Liver (tissue), 9 donors: Measurements from ENCODE around the gene COX15. TPM values are rescaled to one million over a fixed set of nuclear protein-coding genes. Genes with fewer than 3 reads are reported as not detected.

Experiments
- DNase-seq: peaks from one replicate; pipeline ENCODE4 v3.0.0-alpha.2; 2017; ENCODE audit warnings: low spot score
- H3K27ac ChIP-seq, 2 donors: one replicate each; pipeline ENCODE4 v1.7.0; 2013; ENCODE audit warnings: inconsistent platforms in 2 of 2, low read length in 2 of 2, control low read depth in 1 of 2, low read depth in 1 of 2, mild to moderate bottlenecking in 1 of 2
- H3K27me3 ChIP-seq, 4 donors: one replicate each; pipeline versions ENCODE4 v1.6.1 to v1.7.0; 2013; ENCODE audit warnings: low read length in 3 of 4, inconsistent platforms in 1 of 4, mild to moderate bottlenecking in 1 of 4, moderate library complexity in 1 of 4; ENCODE audit not compliant: control insufficient read depth in 4 of 4, insufficient read depth in 4 of 4
- H3K36me3 ChIP-seq, 4 donors: one replicate each; pipeline versions ENCODE4 v1.6.1 to v1.7.0; 2013; ENCODE audit warnings: low read length in 3 of 4, mild to moderate bottlenecking in 3 of 4, low read depth in 1 of 4, moderate library complexity in 1 of 4; ENCODE audit not compliant: control insufficient read depth in 4 of 4, insufficient read depth in 3 of 4
- H3K4me1 ChIP-seq, 4 donors: one replicate each; pipeline versions ENCODE4 v1.6.1 to v1.7.0; 2013; ENCODE audit warnings: low read length in 3 of 4, mild to moderate bottlenecking in 3 of 4, moderate library complexity in 1 of 4; ENCODE audit not compliant: control insufficient read depth in 4 of 4, insufficient read depth in 4 of 4
- H3K4me3 ChIP-seq, 3 donors: one replicate each; pipeline versions ENCODE4 v1.6.1 to v1.7.0; 2013; ENCODE audit warnings: low read length in 3 of 3, control low read depth in 1 of 3, low read depth in 1 of 3, mild to moderate bottlenecking in 1 of 3
- H3K9ac ChIP-seq, 2 donors: one replicate each; pipeline ENCODE4 v1.7.0; 2013; ENCODE audit warnings: low read length in 2 of 2, mild to moderate bottlenecking in 2 of 2, moderate library complexity in 2 of 2, control low read depth in 1 of 2, low read depth in 1 of 2
- H3K9me3 ChIP-seq, 4 donors: one replicate each; pipeline versions ENCODE4 v1.6.1 to v1.7.0; 2013; ENCODE audit warnings: low read length in 3 of 4; ENCODE audit not compliant: control insufficient read depth in 4 of 4
- ATF3 ChIP-seq: IDR thresholded peaks from 2 replicates; pipeline ENCODE4 v1.6.1; 2016; ENCODE audit warnings: antibody characterized with exemption
- CTCF ChIP-seq: fragments of 150-350 bp; IDR thresholded peaks from 2 replicates; pipeline ENCODE4 v1.5.1; 2017; ENCODE audit warnings: improper control_type of control experiment, low read depth, low read length; ENCODE audit not compliant: missing input control
- EGR1 ChIP-seq, 2 donors: IDR thresholded peaks; 2 replicates each; pipeline ENCODE4 v1.6.1; 2016 to 2018; ENCODE audit warnings: antibody characterized with exemption in 2 of 2, low read depth in 2 of 2
- FOXA1 ChIP-seq: IDR thresholded peaks from 2 replicates; pipeline ENCODE4 v1.6.1; 2016; ENCODE audit warnings: antibody characterized with exemption
- FOXA2 ChIP-seq: IDR thresholded peaks from 2 replicates; pipeline ENCODE4 v1.6.1; 2016; ENCODE audit warnings: antibody characterized with exemption
- GABPA ChIP-seq, 2 donors: IDR thresholded peaks in 1 of 2; conservative IDR thresholded peaks in 1 of 2; 2 replicates each; pipeline ENCODE4 v1.6.1; 2016; ENCODE audit warnings: antibody characterized with exemption in 2 of 2, mild to moderate bottlenecking in 1 of 2, moderate library complexity in 1 of 2
- HNF4A ChIP-seq, 2 donors: conservative IDR thresholded peaks; 2 replicates each; pipeline ENCODE4 v1.6.1; 2016; ENCODE audit warnings: antibody characterized with exemption in 2 of 2, mild to moderate bottlenecking in 2 of 2
- HNF4G ChIP-seq: IDR thresholded peaks from 2 replicates; pipeline ENCODE4 v1.6.1; 2016; ENCODE audit warnings: antibody characterized with exemption
- JUND ChIP-seq, 2 donors: IDR thresholded peaks; 2 replicates each; pipeline ENCODE4 v1.6.1; 2016; ENCODE audit warnings: antibody characterized with exemption in 2 of 2
- MAX ChIP-seq: IDR thresholded peaks from 2 replicates; pipeline ENCODE4 v1.6.1; 2016; ENCODE audit warnings: antibody characterized with exemption
- NR2F2 ChIP-seq: IDR thresholded peaks from 2 replicates; pipeline ENCODE4 v1.6.1; 2016; ENCODE audit warnings: antibody characterized with exemption
- RAD21 ChIP-seq, 2 donors: IDR thresholded peaks; 2 replicates each; pipeline ENCODE4 v1.6.1; 2016; ENCODE audit warnings: antibody characterized with exemption in 2 of 2, mild to moderate bottlenecking in 2 of 2
- REST ChIP-seq: IDR thresholded peaks from 2 replicates; pipeline ENCODE4 v1.6.1; 2016; ENCODE audit warnings: antibody characterized with exemption, mild to moderate bottlenecking
- RXRA ChIP-seq, 2 donors: IDR thresholded peaks; 2 replicates each; pipeline ENCODE4 v1.6.1; 2017 to 2018; ENCODE audit warnings: antibody characterized with exemption in 2 of 2, mild to moderate bottlenecking in 1 of 2
- SP1 ChIP-seq: IDR thresholded peaks from 2 replicates; pipeline ENCODE4 v1.6.1; 2018; ENCODE audit warnings: antibody characterized with exemption, mild to moderate bottlenecking
- TAF1 ChIP-seq: conservative IDR thresholded peaks from 2 replicates; pipeline ENCODE4 v1.6.1; 2016; ENCODE audit warnings: antibody characterized with exemption, mild to moderate bottlenecking
- YY1 ChIP-seq: IDR thresholded peaks from 2 replicates; pipeline ENCODE4 v1.6.1; 2016; ENCODE audit warnings: antibody characterized with exemption, mild to moderate bottlenecking
- ZBTB33 ChIP-seq: IDR thresholded peaks from 2 replicates; pipeline ENCODE4 v1.6.1; 2016; ENCODE audit warnings: antibody characterized with exemption
- WGBS: extraction: QIAGEN DNeasy Blood & Tissue Kit; methylation state at CpG from one replicate; pipeline ENCODE4 v1.1.7; 2013; 5-methylcytosine and 5-hydroxymethylcytosine counted together
- polyA plus RNA-seq, 2 donors: library from polyadenylated mRNA; stranded (reverse) in 1 of 2; unstranded in 1 of 2; fragments of 200-250 nt in 1 of 2; fragments of >200 nt in 1 of 2; fragmentation: Nextera tagmentation in 1 of 2; extraction: Ambion mirVana in 1 of 2; gene quantifications; one replicate each; pipeline versions ENCODE4 v1.2.1 to v1.2.3, GENCODE V29; 2013 to 2015
- total RNA-seq, 2 donors: library from RNA; depleted of rRNA; stranded (reverse); fragments of >200 nt; gene quantifications; one replicate each; pipeline ENCODE4 v1.2.3, GENCODE V29; 2014
- donor health status: healthy.
- donor health status: healthy.
- donor health status: healthy.
- donor health status: healthy.
- donor health status: healthy.

COX15 gene
- total and polyA plus RNA-seq, 4 donors: 13.4 to 25.2 (median 20.8) TPM

GRCh38 chr10:99756159-99756558, 24.2 kb upstream of the COX15 start:
- no peak overlapping the region for H3K4me3 ChIP-seq
- H3K36me3 ChIP-seq: peaks cover 7 to 31% (median 29%) of the 10 kb centered on the region in 4 donors
- 97% methylated on average over 1 of the region's 1 CpG for WGBS
- no peak overlapping the region for H3K9ac ChIP-seq
- DNase-seq: no peak
- no peak overlapping the region for H3K27ac ChIP-seq
- peaks cover 2 to 13% (median 4%) of the 10 kb centered on the region in 4 donors for H3K4me1 ChIP-seq
- no peaks in the 10 kb centered on the region for H3K27me3 ChIP-seq
- TF ChIP-seq NR2F2 (no peak), REST (no peak), FOXA2 (no peak), TAF1 (no peak), JUND (IDR thresholded peaks at IDR 0.05) (no peak)
- no peaks in the 10 kb centered on the region for H3K9me3 ChIP-seq

GRCh38 chr10:99754670-99755069, 22.7 kb upstream of the COX15 start:
- DNase-seq: no peak
- Histone ChIP-seq H3K4me3 (no peak overlapping the region), H3K27ac (peak overlapping the region; percentile 62 to 70), H3K36me3 (peaks cover 3 to 29% (median 25%) of the 10 kb centered on the region in 4 donors), H3K9me3 (no peaks in the 10 kb centered on the region), H3K27me3 (no peaks in the 10 kb centered on the region), H3K4me1 (peaks cover 2 to 13% (median 4%) of the 10 kb centered on the region in 4 donors), H3K9ac (no peak overlapping the region)
- WGBS: 35% methylated on average over 1 of the region's 1 CpG
- TF ChIP-seq SP1 (peak; percentile 86), RXRA (IDR thresholded peaks at IDR 0.05) (peak; percentile 58 to 80), REST (peak; percentile 60), ZBTB33 (peak; percentile 35), YY1 (peak; percentile 93), TAF1 (no peak), NR2F2 (no peak), JUND (IDR thresholded peaks at IDR 0.05) (peak; percentile 58 to 94), CTCF (no peak), HNF4G (peak; percentile 64), FOXA2 (peak; percentile 94), HNF4A (conservative IDR thresholded peaks at IDR 0.05) (peak; percentile 87 to 94), ATF3 (no peak), EGR1 (IDR thresholded peaks at IDR 0.05; ENCODE audit: low read depth in 2 of 2) (no peak), MAX (peak; percentile 79), RAD21 (IDR thresholded peaks at IDR 0.05) (peak; percentile 31 to 53), GABPA (IDR thresholded peaks at IDR 0.05 in 1 of 2, conservative IDR thresholded peaks at IDR 0.05 in 1 of 2) (peak in 1 of 2 donors; percentile 27), FOXA1 (peak; percentile 72)
